GM19099 (cell line): ENCODE data around the gene ZNF346.
A peak's percentile ranks its signal among the peaks of the same experiment; 100 is the strongest.

Experiments
- POLR2A ChIP-seq: IDR thresholded peaks from 3 replicates; pipeline ENCODE4 v1.6.1; 2011; ENCODE audit warnings: low read depth; ENCODE audit not compliant: insufficient read length; ENCODE audit errors: extremely low read depth

Gene ZNF346

DNA sequence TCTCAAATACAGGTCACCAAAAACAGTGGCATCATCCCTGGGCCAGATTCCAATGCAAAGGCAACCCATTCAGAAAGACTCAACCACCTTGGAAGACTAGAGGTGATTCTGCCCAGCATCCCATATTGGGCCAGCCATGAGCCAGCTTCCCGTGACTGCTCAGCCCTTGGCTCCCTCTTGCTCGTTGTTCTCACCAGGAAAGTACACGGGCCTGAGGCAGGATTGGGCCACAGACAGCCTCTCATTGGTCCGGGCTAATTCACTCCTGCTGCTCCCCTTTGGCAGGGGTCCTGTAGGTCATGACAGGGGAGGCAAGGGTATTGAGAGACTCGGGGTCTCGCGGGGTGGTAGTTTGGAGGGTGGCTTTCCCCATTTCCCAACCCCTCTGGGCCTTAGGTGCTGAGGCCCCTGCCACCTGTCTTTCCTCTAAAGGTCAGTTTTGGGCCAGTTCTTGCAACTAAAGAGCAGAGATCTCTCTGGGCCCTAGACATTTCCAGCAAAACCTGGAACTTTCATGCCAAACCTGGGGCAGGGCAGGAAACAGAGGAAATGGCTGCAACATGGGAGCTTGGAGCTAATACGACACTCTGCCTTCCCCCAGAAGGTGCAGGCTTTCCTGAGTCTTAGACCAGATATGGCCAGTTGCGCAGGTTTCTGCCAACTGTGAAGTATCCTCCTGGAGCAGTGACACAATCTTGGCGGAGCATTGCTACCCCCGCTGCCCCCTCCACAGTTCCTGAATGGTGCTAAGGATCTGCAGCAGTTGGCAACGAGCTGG lies 42.2 kb downstream of the ZNF346 start:
- no peak for TF ChIP-seq POLR2A

DNA sequence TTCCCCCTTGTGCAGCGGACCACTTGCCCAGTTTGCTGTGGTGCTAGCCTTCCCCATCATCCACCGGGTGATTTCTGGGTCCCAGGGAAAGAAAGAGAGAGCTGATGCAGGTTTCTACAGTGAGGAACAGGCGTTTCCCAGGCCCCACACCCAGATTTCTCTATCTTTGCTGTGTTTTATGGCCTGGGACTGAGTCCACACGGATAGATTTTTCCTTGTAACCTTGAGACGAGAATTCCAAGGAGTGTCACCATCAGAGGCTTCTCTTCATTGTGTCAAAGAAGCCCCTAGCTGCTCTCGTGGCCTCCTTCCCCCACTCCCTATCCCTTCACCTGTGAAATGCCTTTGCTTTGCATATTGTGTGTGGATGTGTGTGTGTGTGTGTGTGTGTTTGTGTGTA lies 43.0 kb downstream of the ZNF346 start:
- TF ChIP-seq POLR2A, result no peak

DNA sequence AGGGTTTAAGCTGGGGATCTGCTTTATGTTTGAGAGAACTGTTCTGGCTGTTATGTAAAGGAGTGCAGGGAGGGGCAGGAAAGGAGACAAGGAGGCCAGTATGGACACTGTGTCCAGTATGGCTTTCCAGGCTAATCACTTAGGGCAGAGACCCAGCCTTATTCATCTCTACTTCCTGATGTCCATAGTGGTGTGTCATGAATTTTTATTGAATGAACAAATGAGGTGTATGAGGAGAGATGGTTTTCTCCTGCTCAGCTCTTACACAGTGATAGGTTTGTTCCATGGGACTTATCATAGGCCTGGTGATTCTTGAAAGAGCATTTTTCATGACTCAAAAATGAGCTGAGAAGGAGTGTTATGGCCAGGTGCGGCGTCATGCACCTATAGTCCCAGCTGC lies 43.7 kb downstream of the ZNF346 start:
- no peak for TF ChIP-seq POLR2A

DNA sequence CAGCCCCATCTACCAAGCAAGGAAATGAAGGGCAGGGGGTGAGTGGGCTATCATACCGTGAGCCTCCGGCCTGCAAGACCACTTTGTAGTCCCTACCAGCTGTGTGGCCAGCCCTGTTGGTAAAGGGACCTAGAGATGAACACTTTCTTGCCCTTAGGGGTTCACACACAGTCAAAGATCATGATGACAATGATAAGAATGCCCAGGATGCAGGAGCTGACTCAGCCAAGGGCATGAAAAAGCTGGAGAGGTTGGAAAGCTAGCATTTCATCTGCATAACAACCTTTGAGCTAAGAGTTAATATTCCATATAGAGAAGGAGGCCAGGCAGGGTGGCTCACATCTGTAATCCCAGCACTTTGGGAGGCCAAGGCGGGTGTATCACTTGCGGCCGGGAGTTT lies 45.0 kb downstream of the ZNF346 start:
- TF ChIP-seq POLR2A, result no peak

DNA sequence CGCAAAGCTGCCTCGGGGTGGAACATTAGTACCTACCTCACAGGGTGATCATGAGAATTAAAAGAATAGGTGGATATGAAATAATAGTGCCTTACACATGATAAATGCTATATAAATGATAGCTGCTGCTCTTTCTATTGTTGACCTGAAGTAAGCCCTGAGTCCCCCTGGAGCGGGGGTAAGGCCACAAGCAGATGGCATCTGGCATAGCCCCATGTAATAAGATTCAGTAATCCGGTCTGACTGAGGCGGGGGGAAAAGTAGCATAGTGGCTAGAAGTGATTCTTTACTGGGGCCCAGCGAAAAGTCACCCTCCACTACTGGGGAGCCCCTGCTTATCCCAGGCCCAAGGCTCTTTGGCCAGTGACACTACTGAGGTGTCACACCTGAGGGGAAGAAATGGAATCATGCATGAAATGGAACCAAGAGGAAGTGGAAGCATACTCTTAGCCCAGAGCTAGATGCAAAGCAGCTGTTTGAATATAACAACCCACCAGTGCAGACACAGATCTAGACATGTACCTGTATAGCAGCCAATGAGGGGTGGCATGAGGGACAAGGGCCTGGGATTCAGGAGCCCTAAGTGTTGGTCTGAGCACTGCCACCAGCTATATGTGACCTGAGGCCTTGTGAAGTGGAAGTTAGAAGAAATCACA lies 48.2 kb downstream of the ZNF346 start:
- no peak for TF ChIP-seq POLR2A

DNA sequence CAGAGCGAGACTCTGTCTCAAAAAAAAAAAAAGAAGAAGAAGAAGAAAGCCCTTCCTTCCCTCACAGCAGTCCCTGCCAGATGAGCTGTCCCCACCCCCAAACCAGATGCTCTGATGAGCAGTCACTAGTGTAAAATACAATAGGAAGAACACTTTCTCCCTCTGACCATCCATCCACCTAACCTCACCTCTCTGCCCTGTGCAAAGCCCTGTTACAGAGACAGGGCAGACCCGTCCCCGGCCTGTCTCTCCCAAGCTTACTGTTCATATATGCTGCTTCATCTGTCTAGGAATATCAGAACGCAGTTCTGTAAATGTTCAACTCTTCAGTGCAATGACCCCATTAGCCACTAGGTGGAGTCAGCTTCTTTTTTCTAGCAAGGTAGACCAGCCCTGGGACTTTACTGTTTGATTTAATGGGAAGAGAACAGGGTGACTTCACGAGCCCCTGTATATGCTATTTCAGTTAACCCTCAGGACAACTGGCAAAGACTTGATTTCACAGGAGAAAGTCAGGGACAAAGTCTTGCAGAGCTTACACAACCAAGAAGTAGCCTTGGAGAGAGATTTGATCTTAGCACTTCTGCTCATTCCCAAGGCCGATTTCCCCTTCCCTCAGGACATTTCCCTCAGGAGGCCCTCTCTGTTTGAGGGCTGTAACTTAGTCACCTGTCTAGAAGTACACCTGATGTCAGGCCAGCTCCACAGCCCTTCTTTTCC lies 49.3 kb downstream of the ZNF346 start:
- TF ChIP-seq POLR2A, result no peak

DNA sequence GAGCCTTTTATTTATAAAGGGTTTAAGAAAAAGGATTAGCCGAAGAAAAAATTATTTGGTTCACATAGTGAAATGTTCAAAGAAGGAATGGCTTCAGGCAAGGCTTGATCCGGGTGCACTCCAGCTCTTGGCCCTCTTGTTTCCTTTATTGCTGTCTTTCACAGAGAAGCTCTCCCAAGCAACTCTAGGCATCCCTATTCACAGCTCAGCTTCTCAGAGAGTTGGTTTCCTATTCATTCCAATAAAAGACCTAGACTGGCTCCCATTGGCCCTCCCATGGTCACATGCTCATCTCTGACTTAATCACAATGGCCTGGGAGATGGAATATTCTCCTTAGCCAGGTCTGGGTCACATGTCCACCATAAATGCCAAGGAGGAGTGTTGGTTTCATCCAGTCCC lies 54.8 kb downstream of the ZNF346 start:
- TF ChIP-seq POLR2A, result no peak

DNA sequence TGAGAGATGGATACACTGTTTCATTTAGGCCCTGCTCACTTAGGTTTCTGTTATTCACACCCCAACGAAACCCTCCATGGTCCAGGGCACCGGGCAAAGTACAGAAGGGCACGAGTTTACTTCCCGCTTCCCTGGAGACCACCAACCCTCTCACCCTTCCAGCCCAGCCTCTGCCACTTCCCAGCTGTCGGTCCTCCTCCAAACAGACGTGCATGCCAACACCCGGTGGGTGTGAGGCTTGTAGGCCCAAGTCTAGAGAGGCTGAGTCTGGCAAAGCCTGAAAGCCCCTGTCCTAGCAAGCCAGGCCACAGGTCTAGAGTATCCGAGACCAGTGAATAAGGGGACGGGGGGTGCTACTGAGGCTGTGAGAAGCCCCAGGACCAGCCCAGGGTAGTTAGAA lies 57.1 kb downstream of the ZNF346 start:
- no peak for TF ChIP-seq POLR2A

DNA sequence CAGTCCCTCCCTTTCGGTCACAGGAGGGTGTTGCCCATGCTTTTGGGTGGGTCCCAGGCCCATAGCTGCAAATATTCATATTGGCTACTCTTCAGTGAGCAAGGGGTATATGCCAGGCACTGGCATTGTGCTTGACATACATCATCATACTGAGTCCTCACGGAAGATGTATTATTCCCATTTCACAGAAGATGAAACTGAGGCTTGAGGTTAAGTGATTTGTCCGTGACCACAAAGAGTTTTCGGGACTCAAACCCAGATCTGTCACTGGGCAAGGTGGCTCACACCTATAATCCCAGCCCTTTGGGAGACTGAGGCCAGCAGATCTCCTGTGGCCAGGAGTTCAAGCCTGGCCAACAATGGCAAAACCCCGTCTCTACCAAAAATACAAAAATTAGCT lies 57.8 kb downstream of the ZNF346 start:
- no peak for TF ChIP-seq POLR2A

DNA sequence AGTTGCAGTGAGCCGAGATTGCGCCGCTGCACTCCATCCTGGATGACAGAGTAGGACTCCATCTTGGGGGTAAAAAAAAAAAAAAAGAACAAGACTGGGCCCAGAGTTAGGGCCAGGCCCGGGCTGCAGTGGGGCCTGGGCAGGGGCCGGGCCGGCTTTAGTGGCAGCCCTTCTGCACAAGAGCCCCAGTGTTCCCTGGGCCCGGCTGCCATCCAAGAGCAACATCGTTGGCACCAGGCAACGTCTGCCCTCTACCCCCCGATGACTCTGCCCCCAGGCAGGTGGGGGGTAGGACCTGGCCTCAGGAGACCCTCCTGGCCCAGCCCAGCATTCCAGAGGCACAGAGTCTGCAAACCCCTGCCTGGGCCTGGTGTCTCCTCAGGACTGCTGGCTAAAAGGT lies 59.4 kb downstream of the ZNF346 start:
- no peak for TF ChIP-seq POLR2A

DNA sequence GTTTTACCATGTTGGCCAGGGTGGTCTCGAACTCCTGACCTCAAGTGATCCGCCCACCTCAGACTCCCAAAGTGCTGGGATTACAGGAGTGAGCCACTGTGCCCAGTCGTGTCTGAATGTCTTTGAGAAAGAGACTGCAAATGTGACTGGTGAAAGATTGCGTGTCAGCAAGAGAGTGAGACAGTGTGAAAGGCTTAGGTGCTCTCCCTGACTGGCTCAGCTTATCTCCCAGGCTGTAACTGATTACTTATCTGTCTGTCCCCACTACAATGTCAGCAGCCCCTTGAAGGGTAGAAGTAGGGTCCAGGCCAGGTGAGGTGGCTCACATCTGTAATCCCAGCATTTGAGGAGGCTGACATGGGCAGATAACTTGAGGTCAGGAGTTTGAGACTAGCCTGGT lies 60.9 kb downstream of the ZNF346 start:
- TF ChIP-seq POLR2A, result no peak

DNA sequence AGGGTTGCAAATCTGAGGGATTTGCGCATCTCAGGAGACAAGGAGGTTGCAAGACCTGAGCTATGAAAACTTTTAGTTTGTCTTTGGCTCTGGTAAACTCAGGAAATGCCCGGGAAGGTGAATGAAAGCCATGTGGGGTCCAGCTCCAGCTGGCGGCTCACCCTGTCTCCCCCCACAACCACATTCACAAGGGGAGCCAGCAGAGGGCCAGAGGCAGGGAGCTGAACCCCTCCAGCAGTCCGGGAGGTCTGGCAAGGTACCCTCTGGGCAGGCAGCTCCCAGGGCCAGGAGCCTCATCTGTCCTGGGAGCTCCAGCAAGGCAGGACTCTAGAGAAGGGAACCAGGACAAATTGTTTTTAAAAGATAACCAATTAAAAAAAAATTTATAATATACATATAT lies 61.7 kb downstream of the ZNF346 start:
- no peak for TF ChIP-seq POLR2A

DNA sequence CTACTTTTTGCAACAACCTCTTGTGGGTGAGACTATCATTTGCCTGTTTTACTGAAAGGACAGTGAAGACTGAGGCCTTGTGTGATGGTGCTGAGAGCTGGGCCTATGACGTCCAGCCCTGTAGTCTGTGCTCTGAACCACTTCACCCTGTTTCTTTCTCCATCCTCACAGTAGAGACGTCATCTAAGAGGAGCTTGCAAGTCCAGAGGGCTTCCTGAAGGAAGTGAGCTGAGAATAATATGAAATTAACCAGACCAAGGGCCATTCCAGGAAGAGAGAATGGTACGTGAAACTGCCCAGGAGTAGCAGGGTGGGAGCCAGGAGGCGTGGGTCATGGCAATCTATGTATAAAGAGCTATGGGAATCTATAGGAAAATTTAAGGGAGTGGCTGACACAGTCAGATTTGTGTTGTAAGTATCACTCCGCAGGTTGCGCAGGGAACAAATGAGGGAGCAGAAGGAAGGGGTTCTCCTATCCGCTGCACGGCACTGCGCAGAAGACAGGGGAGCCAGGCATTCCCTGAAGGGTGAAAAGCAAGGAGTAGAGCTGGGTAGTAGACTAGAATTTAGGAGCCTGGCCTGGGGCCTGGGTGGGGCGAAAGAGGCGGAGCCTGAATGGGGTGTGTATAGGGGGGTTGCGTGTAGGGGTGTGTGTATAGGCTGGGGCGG lies 63.6 kb downstream of the ZNF346 start:
- TF ChIP-seq POLR2A, result no peak

DNA sequence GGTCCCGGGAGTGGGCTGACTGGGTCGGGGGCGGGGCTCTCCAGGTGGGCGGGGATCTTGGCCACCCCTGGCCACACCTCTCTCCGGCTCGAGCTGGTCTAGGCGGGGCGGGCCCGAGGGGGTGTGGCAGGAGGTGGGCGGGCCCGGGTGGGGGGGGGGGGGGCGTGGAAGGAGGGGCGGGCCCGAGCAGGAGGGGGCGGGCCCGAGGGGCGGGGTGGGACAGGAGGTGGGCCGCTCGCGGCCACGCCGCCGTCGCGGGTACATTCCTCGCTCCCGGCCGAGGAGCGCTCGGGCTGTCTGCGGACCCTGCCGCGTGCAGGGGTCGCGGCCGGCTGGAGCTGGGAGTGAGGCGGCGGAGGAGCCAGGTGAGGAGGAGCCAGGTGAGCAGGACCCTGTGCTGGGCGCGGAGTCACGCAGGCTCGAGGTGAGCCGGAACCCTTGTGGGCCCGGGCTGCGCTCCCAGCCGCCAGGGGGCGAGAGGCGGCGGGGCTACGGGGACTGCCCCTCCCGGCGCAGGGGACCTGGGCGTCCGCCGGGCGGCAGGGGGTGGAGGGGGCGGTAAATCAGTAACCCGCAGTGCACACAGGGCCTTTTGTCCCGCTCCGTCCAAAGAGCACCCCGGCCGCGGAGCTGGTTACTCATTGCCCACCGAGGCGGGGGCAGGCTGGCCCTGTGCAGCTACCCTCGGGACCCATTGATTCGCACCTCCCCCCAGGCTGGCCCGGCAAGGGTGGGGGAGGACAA lies 64.3 kb downstream of the ZNF346 start, which contains the start of gene FGFR4:
Gene FGFR4, plus strand, starts transcription at position 262 of the 744 bp plus-strand sequence. CDS start 2,688 bp downstream, outside the sequence.
- peak; percentile 58 for TF ChIP-seq POLR2A
